ENCODE results near the gene DHCR7.

Gene DHCR7

GRCh38 chr11:71408826-71409225 lies 39.4 kb downstream of the DHCR7 start:
- Histone ChIP-seq H3K4me3 (ENCODE audit: insufficient read depth, low read length, poor library complexity, severe bottlenecking) (no peak overlapping the region), H3K36me3 (ENCODE audit: low read length) (no peaks in the 10 kb centered on the region), H2AFZ (ENCODE audit: low read depth, low read length, severe bottlenecking) (no peak overlapping the region), H3K9me2 (replicated peaks; ENCODE audit: insufficient read depth, low read length) (no peaks in the 10 kb centered on the region), H4K20me1 (ENCODE audit: low read depth, low read length) (no peaks in the 10 kb centered on the region), H3K79me2 (ENCODE audit: insufficient read depth, low read length) (no peaks in the 10 kb centered on the region), H3K27me3 (ENCODE audit: low read length) (no peaks in the 10 kb centered on the region), H3K9me3 (ENCODE audit: insufficient read depth, low read length) (no peaks in the 10 kb centered on the region), H3K9ac (ENCODE audit: low read length) (no peak overlapping the region), H3F3A (ENCODE audit: insufficient read depth) (no peaks in the 10 kb centered on the region), H3K27ac (ENCODE audit: low read depth, low read length) (no peak overlapping the region), H3K4me2 (ENCODE audit: low read depth, low read length, poor library complexity, severe bottlenecking) (no peak overlapping the region)
- no peak for TF ChIP-seq CTCF (IDR thresholded peaks at IDR 0.05; ENCODE audit: insufficient read depth, low read length, poor library complexity, severe bottlenecking)
- TF ChIP-seq EZH2phosphoT487 (conservative IDR thresholded peaks at IDR 0.05; ENCODE audit: low read length), result no peak

- Histone ChIP-seq H3K9ac (ENCODE audit: low read length) (no peak overlapping the region), H3F3A (ENCODE audit: insufficient read depth) (no peaks in the 10 kb centered on the region), H3K27me3 (ENCODE audit: low read length) (no peaks in the 10 kb centered on the region), H2AFZ (ENCODE audit: low read depth, low read length, severe bottlenecking) (no peak overlapping the region), H3K9me2 (replicated peaks; ENCODE audit: insufficient read depth, low read length) (no peaks in the 10 kb centered on the region), H3K27ac (ENCODE audit: low read depth, low read length) (no peak overlapping the region), H3K36me3 (ENCODE audit: low read length) (no peaks in the 10 kb centered on the region), H3K4me2 (ENCODE audit: low read depth, low read length, poor library complexity, severe bottlenecking) (no peak overlapping the region), H3K4me3 (ENCODE audit: insufficient read depth, low read length, poor library complexity, severe bottlenecking) (no peak overlapping the region), H3K9me3 (ENCODE audit: insufficient read depth, low read length) (no peaks in the 10 kb centered on the region), H4K20me1 (ENCODE audit: low read depth, low read length) (no peaks in the 10 kb centered on the region), H3K79me2 (ENCODE audit: insufficient read depth, low read length) (no peaks in the 10 kb centered on the region)
- no peak for TF ChIP-seq EZH2phosphoT487 (conservative IDR thresholded peaks at IDR 0.05; ENCODE audit: low read length)
- no peak for TF ChIP-seq CTCF (IDR thresholded peaks at IDR 0.05; ENCODE audit: insufficient read depth, low read length, poor library complexity, severe bottlenecking)
Measured at GRCh38 chr11:71407356-71407755, 40.8 kb downstream of the DHCR7 start.

GRCh38 chr11:71406681-71407080 lies 41.5 kb downstream of the DHCR7 start:
- Histone ChIP-seq H3K36me3 (ENCODE audit: low read length) (no peaks in the 10 kb centered on the region), H3K4me2 (ENCODE audit: low read depth, low read length, poor library complexity, severe bottlenecking) (no peak overlapping the region), H3K9ac (ENCODE audit: low read length) (no peak overlapping the region), H3F3A (ENCODE audit: insufficient read depth) (no peaks in the 10 kb centered on the region), H3K27ac (ENCODE audit: low read depth, low read length) (no peak overlapping the region), H3K9me3 (ENCODE audit: insufficient read depth, low read length) (no peaks in the 10 kb centered on the region), H4K20me1 (ENCODE audit: low read depth, low read length) (no peaks in the 10 kb centered on the region), H3K79me2 (ENCODE audit: insufficient read depth, low read length) (no peaks in the 10 kb centered on the region), H2AFZ (ENCODE audit: low read depth, low read length, severe bottlenecking) (no peak overlapping the region), H3K4me3 (ENCODE audit: insufficient read depth, low read length, poor library complexity, severe bottlenecking) (no peak overlapping the region), H3K9me2 (replicated peaks; ENCODE audit: insufficient read depth, low read length) (no peaks in the 10 kb centered on the region), H3K27me3 (ENCODE audit: low read length) (no peaks in the 10 kb centered on the region)
- TF ChIP-seq CTCF (IDR thresholded peaks at IDR 0.05; ENCODE audit: insufficient read depth, low read length, poor library complexity, severe bottlenecking), result no peak
- no peak for TF ChIP-seq EZH2phosphoT487 (conservative IDR thresholded peaks at IDR 0.05; ENCODE audit: low read length)

Data from SU-DHL-6 (cell line).